Measurements from ENCODE around the gene KNCN.

Gene KNCN

DNA sequence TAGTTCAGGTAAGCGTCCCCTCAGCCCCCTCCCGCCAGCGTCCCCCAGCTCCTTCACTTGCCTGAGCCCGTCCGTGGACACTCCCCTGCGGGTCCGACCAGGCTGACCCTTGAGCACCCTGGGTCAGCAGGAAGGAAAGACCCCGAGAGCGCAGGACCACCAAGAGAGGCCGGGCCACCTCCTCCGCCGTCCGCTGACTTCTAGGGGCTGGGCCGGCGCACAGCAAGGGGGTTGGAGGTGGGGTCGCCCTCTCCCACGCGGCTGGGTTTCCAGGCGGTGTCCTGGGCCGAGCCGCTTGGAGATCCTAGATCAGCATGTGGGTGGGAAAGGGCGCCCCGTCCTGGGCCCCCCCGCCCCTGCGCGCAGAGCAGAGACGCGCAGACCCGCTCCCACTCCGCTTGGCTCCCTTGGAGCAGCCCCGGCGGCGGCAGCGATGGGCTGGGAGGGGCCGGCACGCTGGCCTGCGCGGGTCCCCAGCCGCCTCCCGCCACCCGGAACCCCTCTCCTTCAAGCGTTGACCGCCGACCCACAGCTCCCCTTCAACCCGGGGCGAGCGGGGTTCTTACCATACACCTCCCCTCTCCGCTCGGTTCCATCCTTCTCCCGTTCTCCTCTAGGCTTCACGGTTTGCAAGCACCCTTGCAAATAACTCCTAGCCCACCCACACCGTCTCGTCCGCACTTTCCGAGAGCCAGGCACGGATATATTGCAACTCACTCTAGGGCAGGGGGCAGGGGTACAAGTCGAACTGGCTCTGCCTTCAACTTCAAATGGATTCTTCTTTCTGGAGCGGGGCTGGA, 7.5 kb downstream of the KNCN start:
- no peak for DNase-seq

DNA sequence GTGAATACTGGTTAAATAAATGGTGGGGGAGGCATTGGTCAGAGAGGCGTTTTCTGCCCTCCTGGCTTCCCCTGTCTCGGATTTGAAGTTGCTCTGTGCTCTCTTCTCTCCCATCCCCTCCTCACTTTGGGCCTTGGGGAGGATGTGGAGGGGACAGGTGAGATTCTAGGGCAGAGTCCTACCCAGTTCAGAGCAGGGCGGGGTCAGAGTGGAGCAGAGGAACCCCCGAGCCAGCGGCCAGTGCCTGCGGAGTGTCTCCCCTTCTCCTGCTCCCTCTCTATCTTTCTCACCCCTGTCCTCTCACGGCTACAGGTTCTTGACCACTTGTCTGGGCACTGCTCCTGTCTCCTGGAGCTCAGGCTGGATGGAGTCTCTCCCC, 8.1 kb downstream of the KNCN start:
- DNase-seq = no peak

DNA sequence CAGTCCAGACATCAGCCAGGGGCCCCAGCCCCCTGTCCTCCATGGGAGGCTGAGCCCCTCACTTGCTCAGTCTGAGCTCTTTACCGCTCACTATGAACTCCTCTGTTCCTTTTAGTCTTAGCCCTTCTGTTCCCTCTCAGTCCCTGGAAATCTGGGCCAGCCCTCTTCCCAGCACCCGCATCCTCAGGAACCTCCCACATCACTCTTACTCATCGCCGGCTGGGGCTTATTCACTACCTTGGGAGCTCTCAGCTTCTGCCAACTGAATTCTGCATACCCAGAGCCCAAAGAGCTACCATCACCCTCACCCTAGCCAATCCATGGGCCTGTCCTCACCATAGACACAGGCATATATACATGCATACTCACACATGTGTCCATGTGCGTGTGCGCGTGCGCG, 11.5 kb downstream of the KNCN start:
- no peak for DNase-seq

DNA sequence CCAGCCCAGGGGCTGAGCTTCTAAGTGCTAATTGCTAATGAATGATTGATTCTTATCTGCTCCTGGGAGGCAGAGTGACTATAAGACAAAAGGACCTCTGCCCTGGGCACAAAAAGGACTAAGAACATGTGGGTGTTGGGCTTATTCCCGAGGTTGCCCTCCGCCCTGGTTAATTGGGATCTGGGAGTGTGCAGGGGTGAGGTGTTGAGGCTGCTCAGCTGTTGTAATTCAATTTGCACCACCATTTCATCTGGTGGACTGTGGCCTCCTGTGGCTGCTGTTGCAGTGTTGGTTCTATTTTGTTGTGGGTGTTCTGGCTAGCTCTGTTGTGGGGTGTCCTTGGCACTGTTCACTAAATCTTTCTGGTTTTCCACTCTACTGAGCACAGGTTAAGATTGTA, 13.3 kb downstream of the KNCN start:
- DNase-seq = no peak

DNA sequence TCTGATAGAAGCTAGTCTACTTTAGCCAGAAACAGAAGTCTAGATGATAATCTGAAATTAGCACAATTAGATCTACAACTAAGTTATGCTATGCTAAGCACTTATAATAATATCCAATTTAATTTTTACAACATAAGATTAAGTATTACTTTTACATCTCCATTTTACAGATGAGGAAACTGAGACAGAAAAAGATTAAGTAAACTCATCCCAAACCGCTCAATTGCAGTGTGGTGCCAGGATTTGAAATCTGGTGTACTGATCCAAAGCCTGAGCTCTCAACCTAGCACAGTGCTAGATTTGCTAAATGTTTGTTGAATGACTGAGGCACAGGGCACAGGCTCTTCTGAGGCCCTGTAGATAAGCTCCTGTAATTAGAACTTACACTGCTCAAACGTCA, 13.8 kb downstream of the KNCN start:
- no peak for DNase-seq

DNA sequence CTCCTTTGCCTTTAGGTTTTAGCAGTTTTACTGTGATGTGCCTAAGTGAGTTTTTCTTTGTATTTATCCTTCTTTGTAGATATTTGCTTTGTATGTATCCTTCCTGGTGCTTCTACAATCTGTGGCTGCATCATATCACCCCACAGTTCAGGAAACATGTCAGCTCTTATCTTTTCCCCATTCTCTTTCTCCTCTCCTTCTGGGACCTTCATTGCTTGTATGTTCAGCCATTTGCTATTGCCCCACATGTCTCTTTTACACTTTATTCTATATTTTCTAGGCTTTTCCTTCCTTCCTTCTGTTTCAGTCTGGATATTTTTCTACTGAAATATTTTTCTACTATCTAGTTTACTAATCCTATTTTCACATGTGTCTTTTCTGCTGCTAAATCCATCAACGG, 14.9 kb downstream of the KNCN start:
- no peak for DNase-seq

DNA sequence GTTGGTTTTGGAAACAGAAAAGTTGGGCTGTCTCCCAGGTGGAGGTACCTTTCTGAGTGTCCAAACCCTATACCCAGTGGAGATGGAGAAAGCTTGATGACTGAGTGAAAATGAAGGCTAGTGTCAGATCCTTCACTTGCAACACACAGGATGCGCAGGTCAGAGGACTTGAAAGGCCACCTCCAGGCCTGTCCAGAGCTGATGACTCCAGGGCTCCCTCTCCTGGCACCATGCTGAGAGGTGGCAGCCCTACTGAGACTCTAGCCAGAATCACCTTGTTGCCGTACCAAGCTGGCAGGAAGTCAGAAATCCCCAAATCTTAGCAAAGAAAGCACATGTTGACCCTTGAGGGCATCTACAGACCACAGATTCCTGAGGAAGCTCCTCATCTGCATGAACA, 16.4 kb downstream of the KNCN start:
- DNase-seq = peak; percentile 50

DNA sequence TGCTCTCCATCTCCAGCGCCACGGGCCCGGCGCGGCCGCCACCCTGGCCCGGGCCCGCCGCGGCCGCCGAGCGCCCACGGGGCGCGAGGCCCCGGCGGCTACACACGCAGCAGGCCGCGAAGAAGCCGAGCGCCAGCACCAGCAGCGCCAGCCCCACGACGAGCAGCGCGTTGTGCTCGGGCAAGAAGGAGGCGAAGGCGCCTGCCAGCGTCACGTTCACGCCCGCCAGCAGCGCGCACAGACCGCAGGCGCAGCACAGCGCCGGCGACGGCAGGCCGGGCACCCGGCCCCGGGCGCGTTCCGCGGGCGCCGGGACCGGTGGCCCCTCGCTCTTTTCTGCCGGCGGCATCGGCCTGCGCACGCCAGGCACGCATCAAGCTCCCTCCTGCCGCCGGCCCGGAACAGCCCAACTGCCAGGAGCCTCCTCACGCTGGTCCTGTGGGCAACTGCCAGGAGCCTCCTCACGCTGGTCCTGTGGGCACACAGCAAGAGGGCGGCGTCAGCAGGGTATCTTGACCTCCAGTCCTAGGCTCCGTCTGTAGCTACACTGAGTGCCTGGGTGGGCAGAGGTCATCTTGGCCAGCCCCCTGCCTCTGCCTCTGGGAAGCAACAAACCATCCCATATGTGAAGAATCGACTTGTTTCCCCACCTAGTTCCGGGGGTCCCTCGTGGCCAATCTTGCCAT, 18.1 kb downstream of the KNCN start:
- DNase-seq = peak; percentile 47

DNA sequence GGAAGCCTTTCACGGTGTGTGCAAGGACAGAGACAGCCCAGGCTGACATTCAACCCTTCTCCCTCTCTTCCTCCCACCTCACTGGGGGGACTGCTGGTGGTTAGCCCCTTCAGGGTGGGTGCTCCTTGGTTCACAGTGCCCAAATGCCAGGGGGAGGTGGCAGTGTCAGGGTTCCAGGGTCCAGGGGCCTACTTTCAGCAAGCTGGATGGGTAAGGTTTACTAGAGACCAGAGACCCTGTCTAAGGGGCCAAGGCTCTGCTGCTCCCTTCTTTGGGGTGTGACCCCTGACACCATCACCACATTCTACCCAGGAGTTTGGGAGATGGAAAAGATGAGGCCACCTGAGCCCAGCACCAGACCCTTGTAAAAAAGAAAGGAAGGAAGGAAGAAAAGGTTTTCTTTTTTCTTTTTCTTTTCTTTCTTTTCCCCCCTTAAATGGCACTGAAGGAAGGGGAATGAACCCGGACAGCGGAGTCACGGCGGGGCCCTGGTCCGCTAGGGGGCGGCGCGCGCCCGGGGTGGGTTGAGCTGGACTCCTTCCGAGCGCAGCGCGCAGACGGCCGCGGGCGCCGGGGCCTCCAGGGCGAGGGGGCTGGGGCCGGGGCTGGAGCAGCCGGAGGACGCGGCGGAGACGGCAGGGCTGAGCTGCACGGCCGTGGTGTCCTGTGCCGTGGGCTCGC, 18.8 kb downstream of the KNCN start:
- peak; percentile 74 for DNase-seq

DNA sequence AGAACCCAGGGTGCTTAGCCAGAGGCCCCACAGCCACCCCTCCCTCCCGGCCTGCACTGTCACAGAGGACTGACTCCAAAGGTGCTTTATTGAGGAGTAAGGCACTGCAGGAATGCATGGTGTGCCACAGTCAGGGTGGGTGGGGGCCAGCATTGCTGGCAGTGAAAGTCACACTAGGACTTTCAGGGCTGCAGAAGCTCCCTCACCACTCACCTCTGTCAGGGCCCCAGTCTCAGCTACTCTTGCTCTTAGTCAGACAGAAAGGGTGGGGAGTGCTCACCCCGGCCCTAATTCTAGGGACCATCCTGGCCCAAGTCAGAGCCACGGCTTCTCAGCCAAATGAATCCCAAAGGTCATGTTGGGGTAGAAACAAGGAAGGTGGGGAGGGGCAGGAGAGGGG, 19.4 kb downstream of the KNCN start:
- peak; percentile 76 for DNase-seq

DNA sequence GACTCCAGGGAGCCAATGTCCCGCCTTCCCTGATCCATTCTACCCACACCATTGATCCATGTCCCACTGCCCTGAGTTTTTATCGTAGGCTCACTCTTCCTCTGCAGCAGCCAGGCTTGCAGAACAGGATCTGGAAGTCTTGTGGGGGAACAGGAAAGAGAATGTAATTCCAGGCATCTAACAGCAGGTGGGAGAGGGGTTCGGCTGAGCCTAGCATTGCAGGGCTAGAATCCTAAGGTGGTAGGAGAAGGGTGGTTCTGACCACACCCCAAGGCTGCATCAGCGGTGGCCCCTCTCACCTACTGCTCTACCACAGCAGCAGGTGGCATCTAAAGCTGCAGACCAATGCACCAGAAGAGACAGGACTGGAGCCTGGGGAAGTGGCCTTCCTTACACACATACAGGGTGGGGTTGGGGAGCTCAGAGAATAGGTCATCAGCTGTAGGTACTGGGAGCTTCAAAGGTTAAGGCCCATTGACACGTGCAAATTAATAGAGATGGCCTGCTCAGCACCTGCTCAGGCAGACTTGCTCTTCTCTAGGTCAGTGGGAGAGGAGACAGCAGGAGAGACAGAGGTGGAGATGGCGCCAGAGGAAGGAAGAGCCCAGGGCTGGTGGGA, 20.5 kb downstream of the KNCN start:
- no peak for DNase-seq

DNA sequence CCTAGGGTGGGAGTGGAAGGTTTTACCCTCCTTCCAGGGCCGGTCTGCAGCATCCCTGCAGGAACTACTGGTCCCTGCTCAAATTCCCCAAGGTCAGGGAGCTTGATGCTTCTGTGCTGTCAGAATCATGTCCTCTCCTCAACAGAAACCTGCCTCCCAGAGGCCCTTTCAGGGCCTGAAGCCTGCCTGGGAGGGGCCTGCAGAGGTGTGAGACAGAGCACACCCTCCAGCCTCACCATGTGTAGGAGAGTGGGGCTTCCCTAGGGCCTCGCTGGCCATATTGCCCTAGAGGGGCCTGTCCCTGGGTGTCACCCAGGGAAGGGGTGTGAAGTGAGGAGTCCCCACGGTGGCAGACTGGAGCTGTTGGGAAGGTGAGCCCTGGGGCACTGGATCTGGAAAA, 21.1 kb downstream of the KNCN start:
- no peak for DNase-seq

DNA sequence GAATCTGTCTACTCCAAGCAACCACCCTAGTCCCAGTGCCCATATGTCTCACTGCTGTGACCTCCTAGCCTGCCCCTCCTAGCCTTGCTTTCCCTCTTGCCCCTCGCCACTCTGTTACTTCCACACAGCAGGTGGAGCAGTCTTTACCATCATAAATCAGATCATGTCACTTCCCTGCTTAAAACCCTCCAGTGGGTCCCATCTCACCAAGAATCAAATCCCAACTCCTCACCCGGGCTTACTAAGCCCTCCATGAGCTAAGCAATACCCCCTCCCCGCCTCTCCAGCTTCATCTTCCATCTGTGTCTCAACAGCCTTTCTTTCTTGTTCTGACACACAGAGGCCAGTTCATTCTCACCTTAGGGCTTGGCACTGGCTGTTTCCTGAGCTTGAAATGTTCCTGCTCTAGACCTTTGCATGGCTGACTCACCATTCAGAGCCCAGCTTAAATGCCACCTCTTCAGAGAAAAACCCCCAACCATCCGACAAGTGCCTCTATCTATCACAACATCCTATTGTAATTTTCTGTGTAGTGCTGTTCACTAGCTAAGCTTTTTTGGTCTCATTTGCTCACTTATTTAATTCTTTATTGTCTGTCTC, 22.3 kb downstream of the KNCN start:
- DNase-seq = peak; percentile 76

DNA sequence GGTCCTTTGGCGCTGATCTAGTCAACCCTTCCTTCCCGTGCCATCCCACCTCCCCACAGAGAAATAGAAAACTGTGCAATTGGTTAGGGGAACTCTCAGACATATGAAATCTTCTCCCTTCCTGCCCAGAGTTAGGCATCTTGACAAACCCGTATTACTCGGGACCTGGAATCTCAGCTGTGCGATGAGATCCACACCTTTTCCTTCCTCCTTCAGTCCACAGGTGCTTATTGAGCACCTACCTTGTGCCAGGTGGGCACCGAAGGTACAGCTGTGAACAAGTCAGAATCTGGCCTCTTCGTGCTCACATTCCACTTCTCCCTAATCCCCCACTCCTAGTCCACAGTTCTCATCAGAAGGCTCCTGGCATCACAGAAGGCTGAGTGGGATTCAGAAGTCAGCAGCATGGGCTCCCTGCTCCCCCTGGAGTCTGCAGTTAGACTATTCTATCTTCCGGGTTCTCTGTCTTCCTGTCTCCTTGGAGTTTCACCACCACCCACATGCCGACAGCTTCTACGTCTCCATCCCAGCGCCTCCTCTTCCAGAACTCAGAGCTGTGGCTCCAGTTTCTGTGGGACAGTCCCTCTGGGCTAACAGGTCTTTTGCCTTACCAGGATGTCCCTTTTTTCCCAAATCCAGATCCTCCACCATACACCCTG, 23.0 kb downstream of the KNCN start:
- no peak for DNase-seq

DNA sequence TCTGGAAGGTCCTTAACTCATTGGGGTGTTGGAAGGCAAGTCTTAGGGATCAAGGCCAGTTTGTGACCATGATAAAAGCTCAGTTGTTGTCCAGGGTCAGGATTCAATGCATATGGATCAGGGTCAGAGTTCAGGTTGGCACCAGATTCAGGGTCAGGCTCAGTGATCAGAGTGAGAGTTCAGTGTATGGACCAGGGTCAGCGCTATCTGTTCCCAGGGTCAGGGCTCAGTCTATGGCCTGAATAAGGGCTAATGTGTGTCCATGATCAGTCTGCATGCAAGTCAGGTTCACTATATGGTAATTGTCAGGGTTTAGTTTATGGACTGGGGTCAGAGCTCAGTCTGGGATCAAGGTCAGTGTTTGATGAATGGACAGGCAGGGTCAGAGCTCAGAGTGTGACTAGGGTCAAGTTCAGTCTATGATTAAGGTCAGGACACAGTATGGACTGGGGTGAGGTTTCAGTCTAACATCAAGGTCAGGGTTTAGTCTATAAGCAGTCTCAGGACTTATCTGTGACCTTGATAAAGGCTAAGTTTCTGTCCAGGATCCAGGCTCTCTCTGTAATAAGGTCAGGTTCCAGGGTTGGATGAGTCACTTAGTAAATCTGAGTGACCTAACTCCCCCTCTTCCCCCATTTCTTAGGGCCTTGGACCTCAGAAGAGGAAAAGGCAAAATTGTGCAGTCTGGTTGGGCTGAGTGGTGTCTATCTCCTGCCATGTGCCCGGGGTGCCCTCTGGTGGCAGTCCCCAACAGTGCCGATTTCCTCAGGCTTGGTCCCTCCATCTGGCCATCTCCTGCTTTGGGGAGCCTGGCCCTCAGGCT, 23.8 kb downstream of the KNCN start:
- peak; percentile 86 for DNase-seq

DNA sequence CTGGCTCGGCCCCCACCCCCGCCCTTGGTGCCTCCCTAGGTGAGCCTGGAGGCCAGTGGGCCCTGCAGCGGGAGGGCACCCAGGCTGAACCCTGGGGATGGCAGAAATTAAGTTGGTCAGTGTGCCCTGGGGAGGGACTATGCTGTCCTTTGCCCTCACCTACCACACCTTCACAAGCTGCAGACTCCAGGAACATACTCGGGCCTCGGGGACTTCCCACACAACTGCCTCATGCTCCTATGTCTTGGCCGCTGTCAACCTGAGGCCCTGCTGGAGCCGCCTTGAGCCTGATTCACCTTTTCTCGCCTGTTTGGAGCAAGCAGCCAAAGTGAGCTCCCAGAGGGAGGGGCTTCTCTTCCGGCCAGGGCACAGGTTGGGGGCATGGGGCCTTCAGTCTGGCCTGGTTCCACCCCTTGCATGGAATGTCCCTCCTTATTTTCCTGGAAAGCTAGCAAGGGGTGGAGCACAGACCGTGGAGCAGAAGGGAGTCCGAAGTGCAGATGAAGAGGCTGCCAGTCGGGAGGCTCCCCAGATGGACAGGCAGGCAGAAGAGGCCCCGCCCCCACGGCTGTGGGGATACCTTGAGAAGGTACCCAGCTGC, 24.7 kb downstream of the KNCN start:
- DNase-seq = no peak

DNA sequence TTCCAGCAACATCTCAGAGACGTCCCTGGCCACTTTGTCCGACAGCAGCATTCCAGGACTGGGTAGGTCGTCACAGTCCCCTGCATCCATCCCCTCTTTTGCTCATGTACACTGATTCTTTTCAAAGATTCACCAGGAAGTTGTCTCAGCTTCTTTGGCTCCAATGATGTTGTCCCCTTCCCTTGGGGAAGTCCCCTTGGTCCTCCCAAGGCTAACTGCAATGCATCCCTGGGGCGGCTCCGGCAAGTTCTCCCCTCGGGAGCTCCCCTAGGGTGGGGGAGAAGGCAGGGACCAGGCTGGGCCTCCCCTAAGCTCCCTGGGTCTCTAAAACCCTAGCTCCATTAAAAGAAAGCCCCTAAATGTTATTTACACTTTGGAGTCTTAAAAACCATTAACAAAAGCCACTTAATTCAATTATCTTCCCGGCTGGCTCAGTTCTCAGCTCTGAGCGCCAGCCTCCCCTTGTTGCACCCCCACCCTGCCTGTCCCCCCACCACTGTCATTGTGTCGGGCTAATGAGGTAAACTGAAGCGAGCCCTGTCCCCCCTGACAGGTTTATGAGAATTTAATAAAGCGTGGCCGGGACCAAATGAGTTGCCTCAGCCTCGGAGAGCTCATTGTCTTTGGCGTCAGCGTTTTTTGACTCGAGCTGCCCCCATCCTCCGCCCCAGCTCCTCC, 25.3 kb downstream of the KNCN start:
- no peak for DNase-seq

DNA sequence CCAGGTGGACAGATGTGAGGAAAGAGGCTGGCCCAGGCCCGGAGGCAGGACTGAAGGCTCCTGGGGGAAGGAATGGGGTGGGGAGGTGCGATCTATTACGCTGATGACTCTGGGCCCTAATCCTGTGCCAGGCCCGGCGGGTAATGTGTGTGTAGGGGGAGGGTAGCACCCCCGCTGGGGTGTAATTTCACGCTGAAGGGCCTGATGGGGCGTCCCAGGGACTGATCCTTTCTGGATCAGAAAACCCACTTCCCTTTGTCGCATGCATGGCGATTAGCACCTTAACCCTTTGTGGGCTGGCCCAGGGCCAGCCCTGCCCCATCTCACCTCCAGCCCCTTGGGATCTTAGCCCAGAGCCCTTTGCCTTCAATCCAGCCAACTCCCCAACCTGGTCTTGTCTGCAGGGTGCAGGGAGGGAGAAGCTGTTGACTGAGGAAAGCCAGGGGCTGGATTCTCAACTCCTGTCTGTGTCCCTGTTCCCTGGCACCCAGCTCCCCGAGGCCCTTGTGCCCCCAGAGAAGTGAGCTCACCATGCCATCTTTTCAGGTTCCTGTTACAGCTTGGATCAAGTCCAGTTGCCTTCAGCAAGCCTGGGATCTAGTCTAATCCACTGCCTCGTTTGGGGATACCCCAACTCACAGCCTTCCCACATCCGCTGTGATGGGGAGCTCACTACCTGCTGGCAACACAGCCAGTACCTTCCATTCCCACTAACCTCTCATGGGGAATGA, 26.0 kb downstream of the KNCN start:
- DNase-seq = no peak

DNA sequence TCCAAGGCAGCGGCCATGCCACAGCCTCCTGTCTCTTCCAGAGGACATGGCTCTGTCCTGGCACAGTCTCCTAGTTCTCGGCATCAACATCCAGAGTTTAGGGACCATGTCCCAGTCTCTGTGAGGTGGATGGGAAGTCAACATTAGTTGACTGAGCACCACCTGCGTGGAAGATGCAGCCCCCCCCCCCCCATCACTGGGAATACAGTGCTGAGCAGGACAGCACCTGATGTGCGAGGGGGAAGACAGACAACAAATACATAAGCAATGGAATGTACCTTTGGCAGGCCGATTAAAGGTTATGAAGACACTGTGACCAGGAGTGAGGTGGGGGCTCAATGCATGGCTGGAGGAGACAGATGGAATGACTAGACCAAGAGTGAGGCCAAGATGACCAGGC, 26.6 kb downstream of the KNCN start:
- DNase-seq = no peak
